Ovary (tissue), 9 donors: ENCODE measurements around the gene CETN3. TPM values are rescaled to one million over a fixed set of nuclear protein-coding genes. Genes with fewer than 3 reads are reported as not detected.

Experiments used
- DNase-seq, 5 donors: peaks; one replicate each; pipeline ENCODE4 v3.0.0-alpha.2; 2019 to 2020
- H3K27ac ChIP-seq, 2 donors: fragments of 200-600 bp; one replicate each; pipeline versions ENCODE4 v1.5.1 to v1.8.0; 2019 to 2022
- H3K27me3 ChIP-seq: fragments of 200-600 bp; one replicate; pipeline ENCODE4 v1.8.0; 2022
- H3K36me3 ChIP-seq: fragments of 200-600 bp; sonication (generic); one replicate; pipeline ENCODE4 v1.5.1; 2019
- H3K4me1 ChIP-seq: one replicate; pipeline ENCODE4 v1.8.1; 2013; ENCODE audit warnings: mild to moderate bottlenecking, moderate library complexity; ENCODE audit not compliant: insufficient read depth
- H3K4me3 ChIP-seq: fragments of 200-600 bp; sonication (generic); one replicate; pipeline ENCODE4 v1.5.1; 2017
- H3K9me3 ChIP-seq, 2 donors: fragments of 200-600 bp in 1 of 2; sonication (generic) in 1 of 2; one replicate each; pipeline versions ENCODE4 v1.5.1 to v1.8.1; 2013 to 2019; ENCODE audit warnings: mild to moderate bottlenecking in 1 of 2, moderate library complexity in 1 of 2
- CTCF ChIP-seq, 3 donors: fragments of 450-650 bp in 2 of 3; fragments of 200-600 bp in 1 of 3; IDR thresholded peaks; one replicate each; pipeline versions ENCODE4 v1.5.1 to v1.8.0; 2016 to 2022; ENCODE audit warnings: antibody characterized with exemption in 3 of 3, mild to moderate bottlenecking in 1 of 3
- EP300 ChIP-seq: sonication (generic); formaldehyde crosslinking; IDR thresholded peaks from one replicate; pipeline ENCODE4 v1.6.1; 2017; ENCODE audit warnings: antibody characterized with exemption
- POLR2A ChIP-seq: fragments of 450-650 bp; IDR thresholded peaks from one replicate; pipeline ENCODE4 v1.6.1; 2017; ENCODE audit warnings: antibody characterized with exemption, mild to moderate bottlenecking, moderate library complexity
- WGBS, 3 donors: extraction: QIAGEN DNeasy Blood & Tissue Kit in 1 of 3; methylation state at CpG; one replicate each; pipeline versions ENCODE4 v1.1.5 to v1.1.7; 2013 to 2017; 5-methylcytosine and 5-hydroxymethylcytosine counted together
- intact Hi-C, 4 donors: fragments of 100-400 bp; cut with DNase I; formaldehyde crosslinking; loops; one replicate each; pipeline versions ENCODE4 v1.11.0 to v1.15.1; 2022 to 2023
- polyA plus RNA-seq, 2 donors: library from polyadenylated mRNA; stranded (reverse); fragments of 200-250 nt in 1 of 2; fragments of 350-450 nt in 1 of 2; fragmentation: Illumina TruSeq in 1 of 2; extraction: RNeasy Lipid Tissue Mini Kit (QIAGEN cat#74804) in 1 of 2; gene quantifications; one replicate each; pipeline ENCODE4 v1.2.3, GENCODE V29; 2013 to 2014
- total RNA-seq, 7 donors: library from RNA; depleted of rRNA in 2 of 7; stranded (reverse); fragments of >200 nt in 2 of 7; fragmentation: NEBNext Ultra II Directional in 3 of 7; extraction: Animal tissue kit (Norgen Biotek cat#: 25700) in 3 of 7; gene quantifications; one replicate each; pipeline versions ENCODE4 v1.1.0 to v1.2.4, GENCODE V29; 2016 to 2023
- donor health status: DM: no; HTN: no; CAD: no; lungs with moderate emphysema.
- donor health status: DM: no; HTN: no; CAD: no.
- donor health status: Bipolar disorder and iron deficiency.
- donor health status: DM: yes; HTN: yes; CAD: no.
- donor health status: DM: no; HTN: no; CAD: no.
- donor health status: DM: yes; HTN: yes; CAD: no.

The CETN3 gene
- total and polyA plus RNA-seq, 9 donors = 9.2 to 36.9 (median 26.5) TPM

DNA sequence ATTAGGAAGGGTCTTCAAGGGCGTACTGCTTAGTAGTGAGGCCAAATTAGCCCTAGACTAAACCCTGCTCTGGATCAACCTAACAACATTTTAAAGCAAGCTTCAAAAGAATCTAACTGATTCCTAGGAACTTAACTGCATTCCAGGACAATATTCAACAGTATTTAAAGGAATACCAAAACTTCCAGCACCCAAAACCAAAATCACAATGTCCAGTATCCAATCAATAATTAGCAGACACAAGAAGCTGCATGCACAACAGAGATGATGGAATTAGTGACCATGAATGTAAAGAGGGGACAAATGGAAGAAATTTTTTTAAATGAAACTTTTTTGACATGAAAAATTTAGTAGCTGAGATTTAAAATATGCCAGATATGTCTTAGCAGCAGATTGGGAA is 53.9 kb downstream of the CETN3 start:
- Histone ChIP-seq H3K4me3 (no peak overlapping the region), H3K36me3 (no peaks in the 10 kb centered on the region), H3K27ac (no peak overlapping the region), H3K9me3 (no peaks in the 10 kb centered on the region), H3K27me3 (no peaks in the 10 kb centered on the region), H3K4me1 (no peaks in the 10 kb centered on the region)
- TF ChIP-seq EP300 (no peak), POLR2A (no peak), CTCF (IDR thresholded peaks at IDR 0.05) (no peak)
- 88 to 93% (median 89%) methylated on average over 1 of the region's 1 CpG for WGBS, 3 donors
- intact Hi-C loops = no loop called here
- no peak for DNase-seq

GRCh38 chr5:90353254-90353653 is 56.3 kb downstream of the CETN3 start:
- Histone ChIP-seq H3K36me3 (no peaks in the 10 kb centered on the region), H3K9me3 (no peaks in the 10 kb centered on the region), H3K27ac (no peak overlapping the region), H3K27me3 (no peaks in the 10 kb centered on the region), H3K4me3 (no peak overlapping the region), H3K4me1 (no peaks in the 10 kb centered on the region)
- no peak for DNase-seq
- intact Hi-C loops = no loop called here
- WGBS, 3 donors = 90 to 93% (median 90%) methylated on average over 3 of the region's 3 CpGs
- no peak for TF ChIP-seq CTCF (IDR thresholded peaks at IDR 0.05)
- no peak for TF ChIP-seq POLR2A
- no peak for TF ChIP-seq EP300

- intact Hi-C loops = no loop called here
- Histone ChIP-seq H3K27ac (no peak overlapping the region), H3K9me3 (no peaks in the 10 kb centered on the region), H3K27me3 (no peaks in the 10 kb centered on the region), H3K4me3 (no peak overlapping the region), H3K4me1 (no peaks in the 10 kb centered on the region), H3K36me3 (no peaks in the 10 kb centered on the region)
- DNase-seq = no peak
- TF ChIP-seq EP300 (no peak), CTCF (IDR thresholded peaks at IDR 0.05) (no peak), POLR2A (no peak)
- 56 to 92% (median 89%) methylated on average over 3 of the region's 3 CpGs for WGBS, 3 donors
These were observed 58.5 kb downstream of the CETN3 start for GRCh38 chr5:90351101-90351500.

GRCh38 chr5:90347462-90347861 is 62.1 kb downstream of the CETN3 start:
- H3K9me3 ChIP-seq = no peaks in the 10 kb centered on the region
- H3K4me3 ChIP-seq = no peak overlapping the region
- H3K27ac ChIP-seq = no peak overlapping the region
- DNase-seq = no peak
- H3K4me1 ChIP-seq = no peaks in the 10 kb centered on the region
- no peaks in the 10 kb centered on the region for H3K27me3 ChIP-seq
- intact Hi-C loops = no loop called here
- TF ChIP-seq POLR2A (no peak), EP300 (no peak), CTCF (IDR thresholded peaks at IDR 0.05) (no peak)
- no peaks in the 10 kb centered on the region for H3K36me3 ChIP-seq

DNA sequence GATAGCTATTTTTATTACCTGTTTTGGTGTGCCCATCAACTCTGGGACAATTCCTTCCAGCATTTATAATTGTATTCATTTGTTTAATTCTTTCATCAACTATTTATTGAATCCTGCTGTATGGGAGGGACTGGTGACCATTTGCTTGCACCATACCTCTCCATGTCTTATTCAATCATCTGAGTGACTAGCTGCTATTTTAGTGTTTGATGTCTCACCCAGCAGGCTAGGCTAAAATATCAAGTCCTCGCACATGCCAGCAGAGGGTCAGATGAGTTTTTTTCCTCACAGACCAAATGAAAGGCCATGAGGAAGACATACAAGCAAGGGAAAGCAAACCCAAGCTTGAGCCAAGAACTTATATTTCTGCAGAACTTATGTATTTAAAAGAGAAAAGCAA is 63.9 kb downstream of the CETN3 start:
- intact Hi-C loops = no loop called here
- Histone ChIP-seq H3K4me1 (no peaks in the 10 kb centered on the region), H3K36me3 (no peaks in the 10 kb centered on the region), H3K27ac (no peak overlapping the region), H3K9me3 (no peaks in the 10 kb centered on the region), H3K4me3 (no peak overlapping the region), H3K27me3 (no peaks in the 10 kb centered on the region)
- no peak for DNase-seq
- TF ChIP-seq EP300 (no peak), POLR2A (no peak), CTCF (IDR thresholded peaks at IDR 0.05) (no peak)
- 67 to 72% (median 70%) methylated on average over 1 of the region's 1 CpG for WGBS, 3 donors
